AG04450 (cell line): ENCODE data around the gene BRF1. TPM values are rescaled to one million over a fixed set of nuclear protein-coding genes. Genes with fewer than 3 reads are reported as not detected.

ENCODE experiments used
- CTCF ChIA-PET: fragments of 300-600, 350-600 bp; formaldehyde crosslinking; extraction: SDS; loops from one replicate; lab custom pipeline; 2022; ENCODE audit warnings: antibody characterized with exemption, inconsistent platforms; lab: Charles Lee
- POLR2A ChIA-PET: fragments of 350-600 bp; formaldehyde crosslinking; extraction: SDS; loops from one replicate; lab custom pipeline; 2021; ENCODE audit warnings: antibody characterized with exemption, inconsistent platforms; lab: Yijun Ruan, JAX
- DNase-seq: peaks from one replicate; pipeline ENCODE4 v3.0.0-alpha.2; 2011; ENCODE audit warnings: low read depth, low spot score
- H3K27ac ChIP-seq: one replicate; pipeline ENCODE4 v1.5.1; 2012; ENCODE audit warnings: low read depth, low read length, control low read depth
- H3K27me3 ChIP-seq: one replicate; pipeline ENCODE4 v1.6.0; 2012; ENCODE audit warnings: low read length; ENCODE audit not compliant: control insufficient read depth, insufficient read depth
- H3K4me3 ChIP-seq: 2 replicates; pipeline ENCODE4 v1.5.1; 2011; ENCODE audit warnings: mild to moderate bottlenecking, low read depth, low read length, control low read depth
- H3K9me3 ChIP-seq: 2 replicates; pipeline ENCODE4 v1.5.1; 2012; ENCODE audit warnings: low read length; ENCODE audit not compliant: control insufficient read depth, insufficient read depth
- polyA plus RNA-seq: library from polyadenylated mRNA; depleted of rRNA; stranded (reverse); fragments of >200 nt; gene quantifications from 2 replicates; pipeline ENCODE4 v1.2.3, GENCODE V29; 2011
- TF ChIP-seq, protein P1 (sequence below): IDR thresholded peaks from 2 replicates; pipeline ENCODE4 v1.5.1; 2011; ENCODE audit warnings: low read depth, low read length, control low read depth, inconsistent platforms

Gene BRF1
- polyA plus RNA-seq, 1 experiment, result 6.3 TPM

DNA sequence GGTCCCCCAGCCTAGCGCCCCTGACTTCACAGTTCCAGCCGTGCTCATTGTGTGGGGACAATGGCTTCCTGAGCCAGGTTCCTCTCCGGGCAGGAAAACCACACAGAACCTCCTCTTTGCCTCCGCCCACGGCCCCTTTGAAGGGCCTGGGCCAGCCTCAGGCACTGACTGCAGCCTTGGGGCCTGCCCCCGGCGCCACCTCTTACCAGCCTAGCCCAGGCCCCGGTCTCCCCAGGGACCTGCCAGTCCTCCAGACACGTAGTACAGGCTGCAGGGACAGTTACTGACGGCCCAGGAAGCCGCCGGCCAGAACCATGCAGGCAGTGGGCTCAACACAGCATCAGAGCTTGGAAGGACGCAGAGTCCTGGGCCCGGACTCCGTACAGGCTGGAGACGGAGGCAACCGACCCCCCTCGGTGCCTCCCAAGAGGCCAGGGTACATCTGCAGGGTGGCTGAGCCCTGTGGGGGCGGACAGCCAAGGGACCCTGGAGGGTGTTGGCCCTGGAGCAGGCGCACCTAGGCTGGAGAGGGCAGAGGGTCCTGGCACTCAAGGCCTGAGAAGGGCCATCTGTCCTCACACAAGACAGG is 98.8 kb downstream of the BRF1 start:
- no peak for DNase-seq
- TF ChIP-seq, protein P1, sequence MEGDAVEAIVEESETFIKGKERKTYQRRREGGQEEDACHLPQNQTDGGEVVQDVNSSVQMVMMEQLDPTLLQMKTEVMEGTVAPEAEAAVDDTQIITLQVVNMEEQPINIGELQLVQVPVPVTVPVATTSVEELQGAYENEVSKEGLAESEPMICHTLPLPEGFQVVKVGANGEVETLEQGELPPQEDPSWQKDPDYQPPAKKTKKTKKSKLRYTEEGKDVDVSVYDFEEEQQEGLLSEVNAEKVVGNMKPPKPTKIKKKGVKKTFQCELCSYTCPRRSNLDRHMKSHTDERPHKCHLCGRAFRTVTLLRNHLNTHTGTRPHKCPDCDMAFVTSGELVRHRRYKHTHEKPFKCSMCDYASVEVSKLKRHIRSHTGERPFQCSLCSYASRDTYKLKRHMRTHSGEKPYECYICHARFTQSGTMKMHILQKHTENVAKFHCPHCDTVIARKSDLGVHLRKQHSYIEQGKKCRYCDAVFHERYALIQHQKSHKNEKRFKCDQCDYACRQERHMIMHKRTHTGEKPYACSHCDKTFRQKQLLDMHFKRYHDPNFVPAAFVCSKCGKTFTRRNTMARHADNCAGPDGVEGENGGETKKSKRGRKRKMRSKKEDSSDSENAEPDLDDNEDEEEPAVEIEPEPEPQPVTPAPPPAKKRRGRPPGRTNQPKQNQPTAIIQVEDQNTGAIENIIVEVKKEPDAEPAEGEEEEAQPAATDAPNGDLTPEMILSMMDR, result no peak; the same call in 1 of the 2 replicates
- Histone ChIP-seq H3K27ac (no peak overlapping the region), H3K4me3 (no peak overlapping the region), H3K27me3 (peaks cover 5% of the 10 kb centered on the region), H3K9me3 (no peaks in the 10 kb centered on the region; the same call in 1 of the 2 replicates)
- ChIA-PET CTCF (interaction anchor here (0.6 to 1.6 kb wide), 4 partner anchors 37 to 150 kb away, joined by 3 to 8 read pairs (median 4); no protein-coding TSS in a partner anchor), POLR2A (interaction anchor here (0.5 kb wide), 1 partner anchor 81 kb away, joined by 3 read pairs; no protein-coding TSS in a partner anchor)

DNA sequence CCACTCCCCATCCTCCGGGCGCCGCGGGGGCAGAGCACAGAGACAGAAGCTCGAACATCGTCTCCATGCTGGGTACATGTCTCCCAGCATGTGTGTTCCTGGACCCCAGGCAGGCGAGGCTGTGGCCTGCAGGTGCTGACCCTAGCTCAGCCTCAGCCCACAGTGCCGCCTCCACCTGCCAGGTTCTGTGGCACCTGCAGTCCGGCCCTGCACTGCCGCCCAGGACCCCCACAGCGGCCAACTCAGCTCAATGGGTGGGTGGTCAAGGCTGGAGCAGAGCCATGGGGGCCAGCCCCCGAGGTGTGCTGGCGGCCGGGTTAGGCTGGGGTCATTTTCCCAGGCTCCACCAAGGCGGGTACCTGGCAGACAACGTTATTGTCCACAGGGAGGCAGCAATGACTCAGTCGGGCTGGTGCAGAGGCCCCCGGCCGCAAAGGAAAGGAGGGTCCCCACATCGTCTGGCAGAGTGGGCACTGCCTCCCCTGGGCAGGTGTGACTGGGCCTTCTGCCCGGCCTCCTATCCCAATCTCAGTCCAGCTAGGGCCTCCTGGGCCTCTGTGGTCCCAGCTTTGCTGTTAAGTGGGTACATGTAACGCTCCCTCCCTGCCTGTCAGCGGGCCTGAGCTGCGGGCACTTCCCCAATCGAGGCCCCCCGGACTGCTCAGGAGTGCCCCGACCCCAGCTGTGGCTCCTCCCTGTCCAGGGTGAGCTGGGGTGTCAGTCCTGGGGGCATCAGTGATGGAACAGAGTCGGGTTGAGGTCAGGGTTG is 99.5 kb downstream of the BRF1 start:
- ChIA-PET POLR2A (no interaction called here), CTCF (interaction anchor here (0.9 to 1.0 kb wide), 2 partner anchors 78 to 150 kb away, joined by 3 to 4 read pairs; no protein-coding TSS in a partner anchor)
- no peaks in the 10 kb centered on the region; the same call in 1 of the 2 replicates for H3K9me3 ChIP-seq
- H3K27ac ChIP-seq, result no peak overlapping the region
- no peak for DNase-seq
- TF ChIP-seq, protein P1, result 0 out of 2 replicates have a peak, but pooled peaks have one; percentile 3
- H3K27me3 ChIP-seq, result peaks cover 6% of the 10 kb centered on the region
- no peak overlapping the region for H3K4me3 ChIP-seq

DNA sequence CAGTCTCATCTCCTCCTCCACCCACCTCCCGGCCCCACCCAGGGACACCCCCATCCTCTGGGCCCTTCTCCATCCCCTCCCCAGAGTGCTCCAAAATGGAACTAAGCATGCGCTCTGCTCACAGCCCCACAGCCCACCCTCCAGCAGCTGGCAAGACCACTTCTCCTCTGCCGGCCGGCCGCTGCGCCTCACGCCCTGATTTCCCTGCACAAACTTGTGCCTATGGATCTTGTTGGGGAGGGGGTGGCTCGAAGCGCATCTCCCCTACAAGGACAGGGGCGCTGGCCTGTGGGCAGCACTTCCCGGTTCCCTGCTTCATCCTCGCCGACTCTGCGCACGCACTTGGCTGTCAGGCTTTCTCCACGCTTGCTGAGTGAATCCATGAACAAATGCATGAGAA is 100.2 kb downstream of the BRF1 start:
- ChIA-PET POLR2A (no interaction called here), CTCF (no interaction called here)
- Histone ChIP-seq H3K27me3 (peaks cover 9% of the 10 kb centered on the region), H3K4me3 (no peak overlapping the region), H3K9me3 (no peaks in the 10 kb centered on the region; the same call in 1 of the 2 replicates), H3K27ac (no peak overlapping the region)
- TF ChIP-seq, protein P1, result no peak
- DNase-seq, result no peak

DNA sequence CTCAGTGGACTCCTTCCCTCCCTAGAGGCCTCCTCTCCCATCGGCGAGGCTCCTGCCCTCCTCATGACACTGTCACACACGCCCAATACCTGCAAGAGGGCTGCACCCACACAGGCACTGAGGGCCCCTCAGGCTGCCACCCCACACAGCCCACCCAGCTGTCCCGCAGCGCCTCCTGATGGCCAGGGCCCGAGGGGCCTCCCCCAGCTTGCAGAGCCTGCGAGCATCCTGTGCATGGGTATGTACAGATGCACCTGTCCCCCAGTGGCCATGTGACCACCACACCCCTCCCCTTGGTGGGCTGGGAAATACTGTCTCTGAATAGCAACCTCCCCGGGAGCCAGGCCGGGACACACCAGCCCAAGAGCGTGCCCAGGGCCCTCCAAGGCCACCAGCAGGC is 100.7 kb downstream of the BRF1 start:
- POLR2A ChIA-PET, result no interaction called here
- no peak overlapping the region for H3K27ac ChIP-seq
- no peaks in the 10 kb centered on the region; the same call in 1 of the 2 replicates for H3K9me3 ChIP-seq
- H3K27me3 ChIP-seq, result peaks cover 12% of the 10 kb centered on the region
- H3K4me3 ChIP-seq, result no peak overlapping the region
- DNase-seq, result no peak
- TF ChIP-seq, protein P1, result no peak; the same call in 1 of the 2 replicates
- CTCF ChIA-PET, result interaction anchor here (1.5 kb wide), 1 partner anchor 19 kb away, joined by 6 read pairs; the partner anchor contains the start of gene NUDT14

DNA sequence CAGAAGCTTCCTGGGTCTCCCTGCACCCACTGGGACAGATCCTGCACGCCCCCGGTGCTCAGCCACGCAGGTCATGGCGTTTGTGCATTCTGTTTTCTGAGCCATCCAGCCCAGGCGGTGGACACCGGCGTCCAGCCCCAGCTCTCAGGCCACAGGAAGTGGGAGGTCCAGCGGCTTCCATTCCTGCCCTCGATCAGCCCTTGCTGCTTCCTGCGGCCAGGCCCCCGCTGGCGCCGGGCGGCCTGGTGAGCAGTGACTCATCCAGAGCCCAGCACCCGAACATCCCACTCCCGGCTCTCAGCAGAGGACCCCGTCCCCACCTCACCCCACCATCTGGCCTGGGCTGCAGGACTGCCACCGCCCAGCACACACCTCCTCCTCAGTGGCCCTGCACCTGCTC is 101.7 kb downstream of the BRF1 start:
- Histone ChIP-seq H3K9me3 (no peaks in the 10 kb centered on the region; the same call in 1 of the 2 replicates), H3K27me3 (peaks cover 16% of the 10 kb centered on the region), H3K4me3 (no peak overlapping the region), H3K27ac (no peak overlapping the region)
- TF ChIP-seq, protein P1, result no peak
- no peak for DNase-seq
- CTCF ChIA-PET, result interaction anchor here (1.5 kb wide), 1 partner anchor 18 kb away, joined by 6 read pairs; the partner anchor contains the start of gene NUDT14
- POLR2A ChIA-PET, result no interaction called here
